ENCODE measurements around the gene C11orf21.
"Not testable (repeated sequence)": the region's sequence is repeated elsewhere in the genome, so short reads cannot be mapped to it uniquely, and the experiment has no call there.

C11orf21 gene

GRCh38 chr11:2295971-2296912 lies 5.5 kb downstream of the C11orf21 start:
- no peak for DNase-seq

GRCh38 chr11:2294926-2295290 lies 6.8 kb downstream of the C11orf21 start:
- no peak for DNase-seq

- DNase-seq, result no peak
Observed at GRCh38 chr11:2293984-2294925, 7.5 kb downstream of the C11orf21 start.

DNA sequence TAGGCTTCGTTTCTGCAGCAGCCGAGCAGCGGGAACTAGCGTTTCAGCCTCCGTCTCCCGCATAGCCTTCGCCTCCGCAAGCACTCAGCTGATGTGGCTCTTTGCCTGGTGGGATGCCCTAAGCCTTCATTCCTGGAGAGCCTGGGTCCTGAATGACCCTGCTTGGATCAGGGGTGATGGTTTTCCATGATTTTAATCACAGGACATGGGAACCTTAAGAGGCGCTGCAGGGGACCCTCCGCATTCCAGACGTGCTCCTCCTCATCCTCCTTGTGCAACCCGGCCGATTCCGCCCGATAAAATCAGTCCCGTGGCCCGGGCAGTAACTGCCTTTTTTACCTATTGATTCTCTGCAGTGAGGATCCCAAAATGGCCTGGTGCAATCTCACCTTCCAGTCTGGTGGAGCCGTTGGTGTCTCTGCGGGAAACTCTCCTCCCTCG lies 8.2 kb downstream of the C11orf21 start:
- no peak for DNase-seq

DNA sequence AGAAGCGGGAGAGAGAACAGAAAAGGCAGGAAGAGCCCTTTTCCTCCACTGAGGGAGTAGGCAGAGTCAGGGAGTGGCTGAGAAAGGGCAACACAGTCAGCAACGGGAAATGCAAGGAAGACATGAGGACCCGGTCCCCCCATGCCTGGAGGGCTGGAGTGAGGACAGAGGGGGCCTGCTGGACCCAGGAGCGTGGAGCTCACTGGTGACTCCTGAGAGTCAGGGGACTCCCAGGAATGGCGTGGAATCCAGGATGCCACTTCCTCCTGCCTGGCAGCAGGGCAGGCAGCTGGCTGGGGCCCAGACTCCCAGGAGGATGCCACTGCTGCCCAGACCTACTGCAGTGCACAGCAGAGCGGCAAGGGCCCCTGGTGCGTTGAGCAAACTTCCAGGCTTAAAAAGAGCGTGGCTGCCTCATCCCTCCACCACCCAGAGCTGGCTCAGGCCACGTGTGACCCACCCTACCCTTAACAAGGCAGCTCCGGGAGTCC lies 11.3 kb downstream of the C11orf21 start:
- no peak for DNase-seq

- DNase-seq, result no peak
Observed at GRCh38 chr11:2289859-2290258, 11.9 kb downstream of the C11orf21 start.

GRCh38 chr11:2289350-2289749 lies 12.4 kb downstream of the C11orf21 start:
- DNase-seq, result no peak

DNA sequence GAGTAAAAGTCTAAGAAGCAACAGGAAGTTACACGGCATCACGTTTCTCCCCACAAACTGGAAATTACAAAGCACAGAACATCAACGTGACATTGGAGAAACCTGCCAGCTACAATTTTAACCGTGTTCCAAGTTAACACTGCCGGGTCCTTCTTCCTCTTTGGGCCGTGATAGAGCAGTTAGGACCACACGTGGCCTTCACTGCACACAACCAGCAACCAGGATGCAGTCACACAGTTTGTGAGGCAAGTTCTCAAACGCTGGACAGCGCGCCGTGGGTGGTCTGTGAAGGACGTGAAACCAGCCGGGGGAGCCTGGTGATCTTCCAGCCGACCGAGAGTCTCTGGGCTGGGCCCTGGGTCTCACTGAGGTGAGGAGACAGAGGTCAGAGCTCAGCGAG lies 14.6 kb downstream of the C11orf21 start:
- no peak for DNase-seq

- DNase-seq, result not testable (repeated sequence)
Observed at GRCh38 chr11:2286350-2286749, 15.4 kb downstream of the C11orf21 start.

DNA sequence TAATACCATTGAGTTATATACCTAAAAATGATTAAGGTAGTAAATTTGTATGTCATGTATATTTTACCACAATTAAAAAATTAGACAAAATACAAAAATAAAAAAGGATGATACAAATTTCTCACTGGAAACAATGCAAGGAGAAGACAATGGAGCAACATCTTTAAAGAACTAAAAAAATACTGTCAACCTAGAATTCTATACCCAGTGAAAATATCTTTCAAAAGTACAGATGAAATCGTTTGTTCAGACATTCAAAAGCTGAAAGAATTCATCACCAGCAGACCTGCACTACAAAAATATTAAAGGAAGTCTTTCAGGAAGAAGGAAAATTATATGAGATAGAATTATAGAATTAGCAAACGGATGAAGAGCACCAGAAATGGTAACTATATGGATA lies 21.5 kb downstream of the C11orf21 start:
- no peak for DNase-seq

- no peak for DNase-seq
Observed at GRCh38 chr11:2277933-2278523, 23.7 kb downstream of the C11orf21 start.

DNA sequence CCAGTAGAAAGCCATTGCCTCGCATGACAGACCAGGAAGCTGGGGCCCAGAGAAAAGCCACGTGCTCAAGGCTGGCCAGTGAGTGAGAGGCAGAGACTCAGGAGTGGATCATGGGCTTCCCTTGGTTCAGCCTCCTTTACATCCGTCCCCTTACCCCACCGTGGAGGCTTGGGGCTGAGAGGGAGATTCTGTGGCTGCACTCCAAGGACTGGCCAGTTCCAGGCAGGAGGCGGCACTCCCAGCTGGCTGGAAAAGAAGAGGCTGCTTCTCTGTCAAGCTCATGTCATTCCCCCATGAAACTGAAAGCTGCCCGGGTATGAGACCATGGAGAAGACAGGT lies 24.7 kb downstream of the C11orf21 start:
- no peak for DNase-seq

DNA sequence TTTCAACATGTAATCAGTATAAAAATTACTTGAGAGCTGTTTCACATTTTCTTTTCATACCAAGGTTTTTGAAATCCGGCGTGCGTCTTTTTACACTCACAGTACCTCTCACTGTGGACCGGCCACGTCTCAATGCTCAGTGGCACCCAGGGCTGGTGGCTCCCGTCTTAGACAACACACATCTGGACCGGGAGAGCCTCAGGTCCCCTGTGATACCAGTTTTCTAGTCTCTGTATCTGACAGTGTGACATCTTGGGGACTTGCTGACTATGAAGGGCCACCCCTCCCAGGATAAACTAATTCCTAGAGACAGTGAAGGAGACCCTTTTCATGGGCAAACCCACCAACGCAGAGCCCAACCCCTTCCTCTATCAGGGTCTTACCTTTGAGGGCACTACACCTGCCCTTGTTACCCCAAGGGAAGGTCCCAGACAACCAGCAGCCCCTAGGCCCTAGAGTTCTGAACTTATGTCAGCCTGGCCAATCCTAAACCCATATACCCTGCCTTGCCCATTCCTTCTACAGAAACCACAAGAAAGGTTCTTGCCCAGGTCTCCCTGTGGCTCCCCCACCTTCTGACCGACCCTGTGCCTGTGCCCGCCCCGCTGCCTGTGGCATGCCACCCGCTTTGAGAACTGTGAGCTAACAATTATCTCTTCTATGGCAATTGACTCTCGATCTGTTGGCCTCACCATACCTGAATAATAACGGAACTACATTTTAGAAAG lies 25.3 kb downstream of the C11orf21 start:
- DNase-seq, result no peak

DNA sequence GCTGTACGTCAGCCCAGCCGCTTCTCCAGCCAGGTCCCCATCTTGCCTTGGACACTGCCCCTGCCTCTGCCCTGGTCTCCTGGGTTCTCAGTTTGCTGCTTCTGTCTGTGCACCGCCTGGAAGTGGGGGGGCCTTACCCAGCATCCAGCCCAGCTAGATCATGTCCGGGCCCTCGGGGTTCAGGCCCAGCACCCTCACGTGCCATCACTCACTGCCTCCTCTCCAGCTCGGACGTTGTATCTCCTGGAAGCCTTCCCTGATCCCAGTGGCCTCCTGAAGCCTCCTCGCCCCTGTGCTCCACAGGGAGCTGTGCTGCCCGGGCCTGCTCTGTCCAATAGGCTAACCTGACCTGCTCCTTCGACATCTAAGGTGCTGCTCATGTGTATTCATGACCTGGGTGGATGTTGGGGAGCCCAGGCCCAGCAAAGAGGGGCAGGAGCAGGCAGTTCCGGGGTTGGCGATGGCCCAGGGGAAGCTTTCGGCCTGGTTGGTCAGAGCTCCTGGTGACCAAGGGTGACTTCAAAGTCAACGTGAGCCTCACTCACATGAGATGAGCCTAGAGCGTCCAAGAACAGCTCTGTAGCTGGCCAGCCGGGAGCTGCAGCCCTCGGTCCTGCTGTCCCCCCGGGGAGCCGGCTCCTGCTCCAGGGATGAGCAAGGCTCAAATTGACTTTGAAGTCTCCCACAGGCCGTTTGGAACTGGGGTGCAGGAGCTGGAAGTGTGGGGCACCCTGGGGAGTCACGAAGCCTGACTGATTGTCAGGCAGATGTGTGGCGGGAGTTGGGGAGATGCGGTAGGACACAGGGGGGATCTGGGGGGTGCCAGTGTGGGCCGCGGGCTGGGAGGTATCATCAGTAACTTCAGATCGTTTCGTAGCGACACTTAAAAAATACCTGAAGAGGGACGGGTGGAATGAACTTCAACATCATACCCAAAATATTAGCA lies 26.1 kb downstream of the C11orf21 start:
- no peak for DNase-seq

DNA sequence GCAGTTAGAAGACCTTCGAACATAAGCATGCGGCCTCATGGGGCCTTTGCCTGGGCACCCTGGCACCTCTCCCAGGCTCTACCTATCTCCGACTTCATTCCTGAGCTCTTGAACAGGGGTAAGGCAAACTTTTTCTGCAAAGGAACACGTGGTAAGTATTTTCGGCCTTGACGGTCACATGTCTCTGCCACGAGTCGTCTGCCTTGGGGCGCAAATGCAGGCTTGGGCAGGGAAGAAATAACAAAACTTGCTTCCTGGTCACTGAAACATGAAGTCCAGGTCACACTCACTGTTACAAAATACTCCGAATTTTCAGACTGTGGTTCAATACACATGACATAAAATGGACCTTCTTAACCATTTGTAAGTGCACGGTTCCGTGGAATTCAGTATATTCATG lies 27.9 kb downstream of the C11orf21 start:
- no peak for DNase-seq

- DNase-seq, result no peak
Observed at GRCh38 chr11:2273311-2273710, 28.4 kb downstream of the C11orf21 start.

GRCh38 chr11:2272946-2273280 lies 28.8 kb downstream of the C11orf21 start:
- DNase-seq, result no peak

DNA sequence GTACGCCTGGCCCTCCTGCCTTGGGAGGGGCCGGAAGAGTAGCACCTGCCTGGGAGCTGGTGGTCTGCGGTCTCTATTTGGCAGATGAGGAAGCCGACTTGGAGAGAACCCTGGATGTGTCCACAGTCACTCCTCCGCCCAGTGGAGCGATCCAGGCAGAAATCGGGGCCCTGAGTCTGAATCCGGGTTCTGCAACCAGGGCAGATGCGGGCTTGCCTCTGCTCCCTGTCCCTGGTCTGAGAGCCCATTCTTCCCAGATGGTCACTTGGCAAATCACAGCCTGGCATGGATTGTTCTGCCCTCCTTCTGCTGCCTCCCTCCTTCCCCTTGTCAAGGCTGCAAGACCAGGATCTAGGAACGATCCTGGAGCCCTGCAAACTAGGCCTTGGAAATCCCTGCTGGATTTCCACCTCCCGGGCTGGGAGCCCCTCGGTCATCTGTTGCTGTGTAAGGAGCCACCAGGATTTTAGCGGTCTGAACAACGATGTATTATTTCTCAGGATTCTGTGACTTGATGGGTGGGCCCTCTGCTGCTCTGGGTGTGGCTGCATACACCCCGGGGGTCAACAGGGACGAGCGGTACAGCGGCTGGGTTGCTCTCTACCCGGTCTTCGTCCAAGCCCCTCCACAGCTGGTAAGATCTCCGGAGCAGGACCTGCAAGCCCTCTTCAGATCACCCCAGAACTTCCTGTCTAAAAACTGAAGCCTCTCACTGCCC lies 29.3 kb downstream of the C11orf21 start:
- DNase-seq, result no peak

- DNase-seq, result no peak
Observed at GRCh38 chr11:2271327-2272227, 30.1 kb downstream of the C11orf21 start.

- DNase-seq, result no peak
Observed at GRCh38 chr11:2271077-2271326, 30.7 kb downstream of the C11orf21 start.

Data from DMS79 (cell line).